GM12892 (cell line): ENCODE measurements around the gene SLC12A3.

Experiments used
- POLR2A ChIP-seq: IDR thresholded peaks from 2 replicates; pipeline ENCODE4 v1.6.1; 2011; ENCODE audit warnings: low read depth, low read length, control low read depth
- POLR2AphosphoS5 ChIP-seq: IDR thresholded peaks from 2 replicates; pipeline ENCODE4 v1.6.1; 2011; ENCODE audit warnings: low read depth, low read length, control low read depth
- TAF1 ChIP-seq: IDR thresholded peaks from 2 replicates; pipeline ENCODE4 v1.6.1; 2011; ENCODE audit warnings: low read depth, mild to moderate bottlenecking, control low read depth, low read length, borderline replicate concordance

DNA sequence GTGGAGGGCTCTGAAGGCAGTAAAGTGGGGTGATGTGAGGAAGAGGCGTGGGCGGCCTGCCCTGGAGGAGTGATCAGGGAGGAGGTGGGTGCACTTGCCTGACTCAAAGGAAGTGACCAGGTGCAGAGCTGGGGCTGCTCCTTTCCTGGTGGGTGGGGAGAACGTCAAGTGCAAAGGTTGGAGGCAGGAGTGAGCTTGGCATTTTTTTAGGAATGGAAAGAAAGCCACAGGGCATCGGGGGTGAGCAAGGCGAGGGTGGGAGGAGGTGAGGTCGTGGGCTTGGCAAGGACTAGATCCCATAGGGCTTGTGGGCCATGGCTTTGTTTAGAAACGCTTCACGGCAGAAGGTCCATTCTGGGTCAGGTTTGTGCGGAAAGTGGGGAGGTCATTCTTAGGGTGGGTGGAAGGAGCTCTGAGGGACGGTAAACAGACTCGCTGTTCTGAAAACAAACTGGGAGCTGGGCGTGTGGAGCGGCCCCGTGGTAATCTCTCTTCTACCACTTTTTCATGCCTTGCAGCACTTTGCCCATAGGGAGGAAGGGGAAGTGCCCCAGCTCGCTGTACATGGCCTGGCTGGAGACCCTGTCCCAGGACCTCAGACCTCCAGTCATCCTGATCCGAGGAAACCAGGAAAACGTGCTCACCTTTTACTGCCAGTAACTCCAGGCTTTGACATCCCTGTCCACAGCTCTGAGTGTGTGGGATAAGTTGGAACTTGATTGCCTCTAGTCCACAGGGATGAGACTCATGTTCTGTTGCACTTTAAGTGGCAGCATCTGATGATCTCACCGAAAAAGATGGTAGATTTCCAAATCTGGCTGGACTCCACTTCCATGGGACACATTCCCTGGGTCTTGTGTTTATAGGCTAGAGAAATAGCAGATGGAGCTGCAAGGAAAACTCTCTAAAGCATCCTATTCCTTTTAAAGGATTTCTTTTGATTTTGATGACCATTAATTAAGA, 48.0 kb downstream of the SLC12A3 start:
- no peak for TF ChIP-seq POLR2A
- no peak for TF ChIP-seq TAF1
- no peak for TF ChIP-seq POLR2AphosphoS5
